ENCODE measurements around the gene SELENOO.
"Not testable (repeated sequence)": the region's sequence is repeated elsewhere in the genome, so short reads cannot be mapped to it uniquely, and the experiment has no call there.

SELENOO gene

DNA sequence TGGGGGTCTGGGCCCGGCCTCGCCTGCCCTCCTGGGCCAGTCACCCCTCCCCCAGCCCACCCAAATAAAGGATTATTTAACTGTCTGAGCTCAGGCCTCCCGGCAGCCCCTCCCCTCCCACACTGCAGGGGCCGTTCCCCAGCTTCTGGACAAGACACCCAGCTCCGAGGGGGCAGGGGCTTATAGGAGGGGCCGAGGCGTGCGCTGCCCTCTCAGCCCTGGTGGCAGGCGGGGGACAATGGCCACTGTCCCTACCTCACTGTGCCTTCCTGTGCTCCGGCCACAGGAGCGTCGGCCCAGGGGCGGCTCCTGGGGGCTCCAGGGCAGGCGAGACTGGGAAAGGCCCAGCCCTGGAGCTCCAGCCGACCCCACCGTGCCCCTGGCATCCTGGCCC lies 2.2 kb upstream of the SELENOO start:
- in situ Hi-C loops (cut with MboI; ENCODE audit: low sequenced_read_pairs) = no loop called here

DNA sequence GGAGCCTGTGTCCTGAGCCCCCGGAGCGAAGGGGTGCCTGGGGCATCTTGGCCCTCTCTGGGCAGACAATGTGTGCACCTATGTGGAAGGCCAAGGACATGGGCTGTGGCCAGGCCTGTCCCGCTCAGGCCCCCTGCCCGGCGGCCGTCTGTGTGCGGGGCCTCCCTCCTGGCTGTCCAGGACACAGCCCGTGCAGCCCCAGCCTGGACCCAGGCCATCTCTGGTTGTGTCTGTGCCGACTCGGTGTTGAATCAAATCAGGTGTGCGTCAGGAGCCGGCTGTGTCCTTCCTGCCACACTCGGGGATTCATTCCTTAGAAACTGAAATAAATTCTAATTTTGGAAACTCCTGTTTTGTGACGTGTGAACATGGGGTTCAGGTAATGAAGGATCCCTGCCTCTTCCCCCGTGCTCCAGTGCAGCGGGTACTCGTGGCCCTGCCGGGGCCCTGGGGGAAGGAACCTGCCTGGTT lies 1.5 kb upstream of the SELENOO start:
- in situ Hi-C loops (cut with MboI; ENCODE audit: low sequenced_read_pairs) = no loop called here

DNA sequence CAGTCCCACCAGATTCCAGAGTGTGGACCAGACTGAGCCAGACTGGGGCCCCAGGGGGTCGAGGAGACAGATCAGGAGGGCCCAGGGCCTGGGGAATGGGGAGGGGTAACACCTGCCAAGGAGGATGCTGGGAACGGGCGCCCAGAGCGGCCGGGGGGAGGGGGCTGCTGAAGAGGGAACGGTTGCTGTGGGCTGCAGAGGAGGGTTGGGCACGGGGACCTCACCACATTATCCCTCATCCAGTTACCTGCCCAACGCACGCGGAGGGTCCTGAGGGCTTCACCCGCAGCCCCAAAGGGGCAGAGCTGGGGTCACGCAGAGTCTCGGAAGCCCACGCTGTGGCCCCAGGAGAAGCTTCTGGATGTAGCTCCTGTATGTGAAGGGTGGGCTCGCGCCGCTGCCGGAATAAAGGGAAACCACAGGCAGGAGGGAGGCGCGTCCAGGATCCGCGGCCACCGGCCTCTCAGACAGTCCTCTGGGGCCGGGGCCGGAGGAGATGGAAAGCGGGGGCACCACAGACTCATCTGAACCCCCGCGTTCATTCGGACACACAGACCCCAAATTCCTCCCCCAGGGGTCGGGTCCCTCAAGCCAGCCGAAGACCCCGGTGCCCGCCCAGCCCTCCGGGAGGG lies 866 bp upstream of the SELENOO start:
- in situ Hi-C loops (cut with MboI; ENCODE audit: low sequenced_read_pairs) = no loop called here

DNA sequence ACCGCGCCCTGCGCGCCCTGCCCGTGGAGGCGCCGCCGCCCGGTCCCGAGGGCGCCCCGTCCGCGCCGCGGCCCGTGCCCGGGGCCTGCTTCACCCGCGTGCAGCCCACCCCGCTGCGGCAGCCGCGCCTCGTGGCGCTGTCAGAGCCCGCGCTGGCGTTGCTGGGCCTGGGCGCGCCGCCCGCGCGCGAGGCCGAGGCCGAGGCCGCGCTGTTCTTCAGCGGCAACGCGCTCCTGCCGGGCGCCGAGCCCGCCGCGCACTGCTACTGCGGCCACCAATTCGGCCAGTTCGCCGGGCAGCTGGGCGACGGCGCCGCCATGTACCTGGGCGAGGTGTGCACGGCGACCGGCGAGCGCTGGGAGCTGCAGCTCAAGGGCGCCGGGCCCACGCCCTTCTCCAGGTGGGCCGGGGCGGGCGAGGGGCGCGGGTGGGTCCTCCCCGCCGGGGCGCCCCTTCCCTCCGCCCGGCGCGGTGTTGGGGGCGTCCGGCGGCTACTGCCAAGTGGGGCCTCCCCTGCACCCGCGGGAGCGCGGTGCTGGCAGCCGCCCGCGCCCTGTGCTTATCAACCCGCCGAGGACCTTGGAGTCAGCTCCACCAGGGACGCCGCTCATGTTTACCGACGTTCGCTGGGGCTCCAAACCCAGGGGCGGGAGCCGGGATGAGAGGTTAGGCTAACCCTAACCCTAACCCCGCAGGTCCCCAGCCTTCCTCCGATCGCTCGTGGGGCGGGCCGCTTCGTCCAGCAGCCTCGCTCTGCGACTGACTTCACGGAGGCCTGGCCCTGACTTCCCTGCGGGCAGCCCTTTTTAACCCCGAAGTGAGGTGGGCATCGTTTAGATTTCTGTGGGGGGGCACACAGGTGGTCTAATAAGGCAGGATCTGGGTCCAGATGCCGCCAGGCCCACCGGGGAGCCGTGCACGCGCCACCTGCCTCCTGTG lies 649 bp downstream of the SELENOO start:
- in situ Hi-C loops (cut with MboI; ENCODE audit: low sequenced_read_pairs) = no loop called here

DNA sequence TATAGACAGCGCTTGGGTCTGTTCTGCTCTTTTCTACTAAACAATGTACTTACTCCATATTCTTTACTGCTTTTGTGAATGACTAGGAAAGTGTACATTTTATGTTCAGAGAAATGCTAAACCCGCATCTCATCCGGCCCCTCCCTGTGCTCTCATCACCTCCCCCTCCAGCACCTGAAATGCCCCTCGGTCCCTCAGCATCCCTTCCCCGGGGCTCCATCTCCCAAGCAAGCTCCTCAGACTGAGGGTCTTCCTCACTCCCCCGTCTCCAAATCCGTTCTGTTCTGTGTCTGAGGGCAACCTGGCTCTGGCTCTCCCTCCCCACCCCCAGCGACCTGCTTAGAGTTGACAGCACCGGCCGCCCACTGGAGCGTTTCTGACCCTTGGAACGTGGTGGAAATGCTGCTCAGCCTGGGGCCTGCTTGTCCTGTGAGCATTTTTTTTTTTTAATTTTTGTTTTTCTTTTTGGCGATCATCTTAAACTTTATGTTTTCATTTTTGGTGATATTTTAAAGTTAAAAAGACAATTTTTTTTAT lies 1.4 kb downstream of the SELENOO start:
- in situ Hi-C loops (cut with MboI; ENCODE audit: low sequenced_read_pairs) = no loop called here

DNA sequence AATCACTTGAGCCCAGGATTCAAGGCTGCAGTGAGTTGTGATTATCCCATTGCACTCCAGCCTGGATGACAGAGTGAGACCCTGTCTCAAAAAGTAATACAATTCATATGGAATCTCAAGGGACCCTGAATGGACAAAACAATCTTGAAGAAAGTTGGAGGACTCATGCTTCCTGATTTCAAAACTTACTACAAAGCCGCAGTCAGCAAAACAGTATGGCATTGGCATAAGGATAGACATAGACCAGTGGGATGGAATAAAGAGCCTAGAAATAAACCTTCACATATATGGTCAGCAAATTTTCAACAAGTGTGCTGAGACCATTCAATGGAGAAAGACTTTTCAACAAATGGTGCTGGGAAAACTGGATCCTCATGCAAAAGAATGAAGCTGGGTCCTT lies 2.5 kb downstream of the SELENOO start:
- in situ Hi-C loops (cut with MboI; ENCODE audit: low sequenced_read_pairs) = no loop called here

DNA sequence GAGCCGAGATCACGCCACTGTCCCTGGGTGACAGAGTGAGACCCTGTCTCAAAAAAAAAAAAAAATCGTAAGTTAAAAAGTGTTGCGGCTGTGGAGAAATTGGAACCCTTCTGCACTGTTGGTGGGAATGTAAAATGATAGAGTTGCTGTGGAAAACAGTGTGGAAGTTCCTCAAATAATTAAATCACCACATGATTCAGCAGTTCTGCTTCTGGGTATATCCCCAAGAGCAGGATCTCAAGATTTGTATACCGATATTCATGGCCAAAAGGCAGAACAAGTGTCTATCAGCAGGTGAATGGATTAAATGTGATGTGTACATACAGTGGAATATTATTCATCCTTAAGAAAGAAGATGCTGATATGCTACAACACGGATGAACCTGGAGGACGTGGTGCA lies 3.8 kb downstream of the SELENOO start:
- in situ Hi-C loops (cut with MboI; ENCODE audit: low sequenced_read_pairs) = no loop called here

DNA sequence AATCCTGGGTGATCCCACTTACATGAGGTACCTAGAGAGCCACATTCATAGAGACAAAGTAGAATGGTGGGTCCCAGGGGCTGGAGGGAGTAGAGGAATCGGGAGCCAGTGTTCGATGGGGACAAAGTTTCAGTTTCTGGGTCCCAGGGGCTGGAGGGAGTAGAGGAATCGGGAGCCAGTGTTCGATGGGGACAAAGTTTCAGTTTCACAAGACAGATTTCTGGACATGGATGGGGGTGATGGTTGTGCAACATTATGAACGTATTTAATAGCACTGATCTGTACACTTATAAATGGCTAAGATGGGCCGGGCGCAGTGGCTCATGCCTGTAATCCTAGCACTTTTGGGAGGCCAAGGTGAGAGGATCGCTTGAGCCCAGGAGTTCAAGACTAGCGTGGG lies 4.2 kb downstream of the SELENOO start:
- in situ Hi-C loops (cut with MboI; ENCODE audit: low sequenced_read_pairs) = not testable (repeated sequence)

DNA sequence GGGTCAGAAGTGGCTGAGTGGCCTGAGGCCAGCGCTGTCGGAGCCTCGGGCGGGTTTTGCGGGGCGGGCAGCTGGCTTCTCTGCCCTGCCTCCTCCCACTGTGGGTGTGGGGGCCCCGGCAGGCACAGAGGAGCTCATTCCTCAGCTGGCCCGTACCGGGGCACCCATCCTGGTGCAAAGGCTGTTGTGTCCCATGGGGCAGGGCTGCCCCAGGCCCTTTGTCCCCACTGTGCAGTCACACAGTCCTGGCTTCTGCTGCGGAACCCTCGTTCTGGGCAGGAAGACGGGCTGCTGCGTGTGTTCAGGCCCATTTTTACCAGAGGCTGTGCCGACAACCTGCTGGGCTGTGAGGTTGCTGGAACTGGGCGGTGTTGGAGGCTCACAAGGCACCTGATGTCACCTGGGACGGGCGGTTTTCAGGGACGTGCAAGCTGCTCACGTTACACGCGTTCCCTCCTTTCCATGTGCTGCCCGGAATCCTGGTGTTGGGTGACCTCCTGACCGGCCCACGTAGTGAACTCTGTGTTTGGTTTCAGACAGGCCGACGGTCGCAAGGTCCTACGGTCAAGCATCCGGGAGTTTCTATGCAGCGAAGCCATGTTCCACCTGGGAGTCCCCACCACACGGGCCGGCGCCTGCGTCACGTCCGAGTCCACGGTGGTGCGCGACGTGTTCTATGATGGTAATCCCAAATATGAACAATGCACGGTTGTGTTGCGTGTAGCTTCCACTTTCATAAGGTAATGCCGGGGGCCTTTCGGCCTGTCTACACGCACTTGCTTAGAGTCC lies 5.2 kb downstream of the SELENOO start:
- in situ Hi-C loops (cut with MboI; ENCODE audit: low sequenced_read_pairs) = no loop called here

DNA sequence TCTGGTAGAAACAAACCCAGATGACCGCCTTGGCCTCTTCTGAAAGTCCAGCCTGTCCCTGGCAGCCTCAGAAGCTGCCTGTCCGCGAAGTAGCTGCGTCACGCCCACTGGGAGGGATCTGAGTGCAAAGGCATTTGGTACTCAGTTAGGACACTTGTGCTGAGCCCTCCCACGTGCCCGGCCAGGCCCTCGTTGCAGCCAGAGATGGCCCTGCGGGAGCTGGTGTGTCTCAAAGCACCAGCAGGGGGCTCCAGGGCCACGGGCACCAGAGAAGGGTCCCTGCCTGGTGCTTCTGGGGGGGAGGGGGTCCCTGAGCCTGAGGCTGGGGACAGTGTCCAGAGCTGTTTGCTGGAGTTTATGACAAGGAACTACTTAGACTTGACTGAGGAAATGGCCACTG lies 5.8 kb downstream of the SELENOO start:
- in situ Hi-C loops (cut with MboI; ENCODE audit: low sequenced_read_pairs) = no loop called here

DNA sequence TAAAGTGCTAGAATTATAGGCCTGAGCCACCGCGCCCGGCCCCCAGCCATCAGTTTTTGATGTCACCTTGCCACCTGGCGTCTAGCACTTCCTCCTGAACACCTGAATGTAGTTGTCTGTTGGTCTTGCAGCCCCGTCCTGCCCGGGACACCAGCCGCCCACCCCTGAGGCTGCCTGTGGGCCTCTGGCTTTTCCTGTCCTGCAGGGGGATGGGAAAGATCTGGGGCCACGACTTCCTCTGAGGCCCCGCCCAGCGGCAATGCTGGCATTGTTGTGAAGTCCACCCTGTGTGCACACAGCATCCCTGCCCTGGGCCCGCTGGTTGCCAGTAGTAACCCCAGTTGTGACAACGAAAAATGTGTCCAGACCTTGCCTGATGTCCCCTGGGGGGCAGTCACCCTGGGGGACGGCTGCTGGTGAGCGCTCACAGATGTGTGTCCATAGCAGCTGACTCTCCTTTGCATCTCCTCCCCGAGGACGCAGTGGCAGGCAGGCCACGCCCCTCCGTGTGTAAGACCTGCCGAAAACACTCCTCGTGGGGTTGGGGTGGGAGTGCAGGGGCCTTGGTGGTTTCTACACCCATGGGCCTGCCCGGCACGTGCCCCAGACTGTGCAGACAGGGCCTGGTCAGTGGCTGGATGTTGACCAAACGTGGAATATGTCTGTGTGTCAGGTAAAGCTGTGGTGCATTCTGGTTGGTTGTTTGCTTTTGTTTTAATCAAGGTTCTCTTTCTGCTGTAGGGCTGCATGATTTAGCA lies 6.8 kb downstream of the SELENOO start:
- in situ Hi-C loops (cut with MboI; ENCODE audit: low sequenced_read_pairs) = no loop called here

DNA sequence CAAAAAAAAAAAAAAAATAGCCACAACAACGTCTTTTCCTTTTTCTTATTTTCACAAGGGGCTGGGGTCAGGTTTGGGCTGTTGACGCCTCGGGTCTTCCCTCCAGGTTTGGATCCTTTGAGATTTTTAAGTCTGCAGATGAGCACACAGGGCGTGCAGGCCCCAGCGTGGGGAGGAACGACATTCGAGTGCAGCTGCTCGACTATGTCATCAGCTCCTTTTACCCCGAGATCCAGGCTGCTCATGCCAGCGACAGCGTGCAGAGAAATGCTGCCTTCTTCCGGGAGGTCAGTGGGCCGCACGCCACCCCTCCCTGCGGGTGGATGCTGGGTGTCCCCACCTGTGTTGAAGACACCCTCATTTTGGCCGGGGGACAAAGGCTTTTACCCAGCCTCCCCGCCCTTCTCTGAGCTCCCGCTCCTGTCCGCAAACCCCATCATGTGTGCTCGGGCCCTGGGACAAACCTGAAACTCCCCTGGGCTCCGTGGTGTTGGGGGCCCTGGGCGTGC lies 7.7 kb downstream of the SELENOO start:
- in situ Hi-C loops (cut with MboI; ENCODE audit: low sequenced_read_pairs) = no loop called here

DNA sequence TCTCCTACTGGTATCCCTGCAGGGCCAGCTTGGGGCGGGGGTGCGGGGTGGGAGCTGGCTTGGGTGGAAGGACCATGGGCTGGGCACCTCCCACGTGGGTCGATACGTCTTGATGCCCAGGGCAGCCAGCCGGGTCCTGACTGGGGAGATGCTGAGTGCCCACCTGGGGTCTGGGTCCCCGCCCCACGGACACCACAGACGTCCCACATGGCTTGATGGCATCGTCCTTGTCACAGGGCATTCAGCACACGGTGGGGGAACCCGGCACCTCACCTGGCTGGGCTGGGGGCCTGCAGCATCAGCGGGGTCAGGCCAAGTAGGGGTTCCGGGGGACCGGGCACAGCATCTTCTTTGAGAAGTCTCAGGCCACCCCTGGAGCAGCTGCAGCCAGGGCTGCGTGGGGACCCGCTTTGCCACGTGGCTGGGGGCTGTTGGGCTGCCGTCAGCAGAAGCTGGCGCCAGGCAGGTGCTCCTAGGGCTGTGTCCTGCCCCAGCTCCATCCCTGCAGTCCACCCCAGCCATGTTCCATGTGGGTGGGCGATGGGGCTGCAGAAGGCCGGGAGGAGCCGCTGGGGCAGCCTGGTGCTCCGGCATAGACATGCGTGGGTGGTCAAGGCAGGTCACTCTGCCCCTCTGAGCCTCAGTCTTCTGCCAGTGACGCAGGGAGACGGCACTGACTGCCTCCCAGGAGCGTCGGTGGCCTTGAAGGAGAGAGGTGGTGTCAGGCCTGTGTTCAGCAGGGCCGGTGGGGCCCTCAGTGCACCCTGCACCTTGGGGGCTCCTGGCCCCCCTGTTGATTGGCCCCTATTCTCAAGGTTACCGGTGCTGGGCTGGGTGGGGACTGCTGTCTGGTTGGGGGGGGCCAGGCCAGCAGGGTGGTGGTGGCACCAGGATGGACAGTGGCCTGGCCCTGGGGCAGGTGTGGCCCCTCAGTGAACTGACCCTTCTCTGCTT lies 8.4 kb downstream of the SELENOO start:
- in situ Hi-C loops (cut with MboI; ENCODE audit: low sequenced_read_pairs) = no loop called here

DNA sequence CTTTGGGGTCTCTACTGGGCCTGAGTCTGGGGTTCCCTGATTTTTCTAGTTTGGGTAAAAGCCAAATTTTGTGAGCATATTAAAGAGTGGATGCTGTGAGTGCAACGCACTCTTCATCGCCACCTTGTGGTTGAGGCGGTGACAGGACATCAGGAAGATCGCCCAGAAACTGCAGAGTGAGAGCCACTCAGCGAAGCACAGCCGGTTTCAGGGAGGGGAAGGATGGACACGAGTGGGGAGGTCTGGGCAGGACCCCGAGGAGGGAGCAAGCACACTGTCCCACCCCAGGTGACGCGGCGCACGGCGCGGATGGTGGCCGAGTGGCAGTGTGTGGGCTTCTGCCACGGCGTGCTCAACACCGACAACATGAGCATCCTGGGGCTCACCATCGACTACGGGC lies 9.1 kb downstream of the SELENOO start:
- in situ Hi-C loops (cut with MboI; ENCODE audit: low sequenced_read_pairs) = no loop called here

DNA sequence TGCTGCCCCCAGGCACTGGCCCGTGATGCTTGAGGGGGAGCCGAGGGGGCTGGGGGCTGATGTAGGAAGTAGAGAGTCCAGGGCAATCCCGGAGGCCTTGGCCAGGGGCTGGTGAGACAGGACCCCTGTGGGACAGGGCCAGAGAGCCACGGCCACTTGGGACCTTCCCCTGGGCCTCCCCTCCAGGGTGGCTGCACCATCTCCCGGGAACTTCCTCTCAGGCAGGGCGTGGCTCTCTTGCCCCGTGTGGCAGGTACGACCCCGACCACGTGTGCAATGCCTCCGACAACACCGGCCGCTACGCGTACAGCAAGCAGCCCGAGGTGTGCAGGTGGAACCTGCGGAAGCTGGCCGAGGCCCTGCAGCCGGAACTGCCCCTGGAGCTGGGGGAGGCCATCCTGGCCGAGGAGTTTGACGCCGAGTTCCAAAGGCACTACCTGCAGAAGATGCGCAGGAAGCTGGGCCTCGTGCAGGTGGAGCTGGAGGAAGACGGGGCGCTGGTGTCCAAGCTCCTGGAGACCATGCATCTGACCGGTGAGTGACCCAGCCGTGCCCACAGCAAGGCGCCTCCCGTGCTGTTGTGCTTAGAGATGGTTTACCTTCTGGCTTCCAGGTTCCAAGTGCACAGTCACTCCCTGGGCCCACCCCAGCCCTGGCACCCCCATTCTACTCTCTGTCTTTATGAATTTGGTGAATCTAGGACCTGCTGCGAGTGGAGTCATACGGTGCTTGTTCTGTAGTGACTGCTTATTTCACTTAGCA lies 9.7 kb downstream of the SELENOO start:
- in situ Hi-C loops (cut with MboI; ENCODE audit: low sequenced_read_pairs) = no loop called here

DNA sequence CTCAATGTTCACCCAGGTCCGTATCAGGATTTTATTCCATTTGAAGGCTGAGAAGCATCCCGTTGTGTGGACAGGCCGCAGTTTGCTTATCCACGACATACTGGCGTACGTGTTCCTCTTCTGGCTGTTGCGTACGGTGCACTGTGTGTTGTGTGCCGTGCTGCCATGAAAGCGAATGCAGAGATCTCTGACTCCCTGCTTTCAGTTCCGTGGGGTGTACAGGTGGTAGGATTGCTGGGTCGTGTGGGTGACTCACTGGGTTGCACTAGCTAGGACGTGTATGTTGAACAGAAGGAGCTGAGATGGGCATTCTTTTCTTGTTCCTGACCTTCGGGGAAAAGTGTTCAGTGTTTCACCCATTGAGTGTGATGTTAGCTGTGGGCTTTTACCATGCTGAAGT lies 10.3 kb downstream of the SELENOO start:
- in situ Hi-C loops (cut with MboI; ENCODE audit: low sequenced_read_pairs) = no loop called here

DNA sequence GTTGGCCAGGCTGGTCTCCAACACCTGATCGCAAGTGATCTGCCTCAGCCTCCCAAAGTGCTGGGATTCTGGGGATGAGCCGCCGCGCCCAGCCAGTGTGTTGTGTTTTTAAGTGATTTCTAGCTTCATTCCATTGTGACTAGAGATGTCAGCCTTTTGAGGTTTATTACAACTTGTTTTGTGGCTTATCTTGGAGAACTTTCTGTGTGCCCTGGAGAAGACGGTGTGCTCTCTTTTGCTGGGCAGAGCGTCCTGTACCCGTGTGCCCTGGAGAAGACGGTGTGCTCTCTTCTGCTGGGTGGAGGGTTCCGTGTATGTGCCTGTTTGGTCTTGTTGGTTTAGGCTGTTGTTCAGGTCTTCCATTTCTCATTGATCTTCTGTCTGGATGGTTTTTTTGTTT lies 12.5 kb downstream of the SELENOO start:
- in situ Hi-C loops (cut with MboI; ENCODE audit: low sequenced_read_pairs) = no loop called here

DNA sequence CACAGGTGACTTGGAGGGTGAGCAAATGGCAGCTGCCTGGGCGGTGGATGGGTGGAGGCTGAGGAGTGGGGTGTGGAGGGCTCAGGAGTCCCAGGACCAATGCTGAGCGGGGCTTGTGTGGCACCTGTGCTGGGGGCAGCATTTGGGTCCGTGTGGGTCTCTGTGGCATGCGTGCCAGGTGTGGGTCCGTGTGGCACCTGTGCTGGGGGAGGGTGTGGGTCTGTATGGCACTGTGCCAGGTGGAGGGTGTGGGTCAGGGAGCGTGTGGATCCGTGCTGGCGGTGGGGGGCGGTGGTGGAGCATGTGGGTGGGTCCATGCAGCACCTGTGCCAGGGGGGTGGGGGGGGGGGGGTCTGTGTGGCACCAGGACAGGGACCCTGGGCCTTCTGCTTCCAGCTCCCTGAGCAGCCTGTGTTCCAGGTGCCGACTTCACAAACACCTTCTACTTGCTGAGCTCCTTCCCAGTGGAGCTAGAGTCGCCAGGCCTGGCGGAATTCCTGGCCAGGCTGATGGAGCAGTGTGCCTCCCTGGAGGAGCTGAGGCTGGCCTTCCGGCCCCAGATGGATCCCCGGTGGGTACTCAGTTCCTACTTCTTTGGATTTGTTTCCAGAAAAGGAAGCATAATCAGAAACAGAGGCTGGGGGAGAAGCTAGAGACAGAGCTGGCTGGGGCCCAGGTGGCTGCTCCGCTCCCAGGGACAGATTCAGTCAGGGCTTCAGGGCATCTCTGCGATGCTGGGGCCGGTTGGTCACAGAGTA lies 14.7 kb downstream of the SELENOO start:
- in situ Hi-C loops (cut with MboI; ENCODE audit: low sequenced_read_pairs) = no loop called here

All from HL-60/S4 treated with retinoic acid at 250 ng/mL for 4 days and 3 days (cell line).